Heart right ventricle (tissue), 16 donors: ENCODE measurements around the gene TMEM222. TPM values are rescaled to one million over a fixed set of nuclear protein-coding genes. Genes with fewer than 3 reads are reported as not detected.

Source experiments
- ATAC-seq, 8 donors: fragments of 200-7000 bp; cut with Tn5 transposase; one replicate each; pipeline ENCODE4 v1.9.1; 2020; ENCODE audit warnings: mild to moderate bottlenecking in 8 of 8, moderate library complexity in 8 of 8, moderate number of reproducible peaks in 1 of 8
- DNase-seq, 2 donors: peaks; one replicate each; pipeline ENCODE4 v3.0.0-alpha.2; 2020
- H3K27ac ChIP-seq, 10 donors: fragments of 200-600 bp; sonication (generic) in 2 of 10; one replicate each; pipeline versions ENCODE4 v1.5.0 to v1.8.0; 2020 to 2022; ENCODE audit warnings: mild to moderate bottlenecking in 3 of 10
- H3K27me3 ChIP-seq, 7 donors: fragments of 200-600 bp; one replicate each; pipeline ENCODE4 v1.8.0; 2021 to 2022; ENCODE audit warnings: mild to moderate bottlenecking in 2 of 7
- H3K36me3 ChIP-seq, 9 donors: fragments of 200-600 bp; sonication (generic) in 1 of 9; one replicate each; pipeline versions ENCODE4 v1.5.0 to v1.8.0; 2020 to 2022; ENCODE audit warnings: mild to moderate bottlenecking in 2 of 9
- H3K4me1 ChIP-seq, 9 donors: fragments of 200-600 bp; sonication (generic) in 1 of 9; one replicate each; pipeline versions ENCODE4 v1.5.0 to v1.8.0; 2020 to 2022; ENCODE audit warnings: mild to moderate bottlenecking in 4 of 9
- H3K4me3 ChIP-seq, 10 donors: fragments of 200-600 bp; sonication (generic) in 2 of 10; one replicate each; pipeline versions ENCODE4 v1.5.0 to v1.8.0; 2020 to 2022; ENCODE audit warnings: mild to moderate bottlenecking in 7 of 10, moderate library complexity in 2 of 10
- H3K9me3 ChIP-seq, 11 donors: fragments of 200-600 bp in 10 of 11; sonication (generic) in 2 of 11; one replicate each; pipeline versions ENCODE4 v1.5.0 to v1.8.0; 2013 to 2022; ENCODE audit warnings: mild to moderate bottlenecking in 2 of 11, control low read depth in 1 of 11, moderate library complexity in 1 of 11
- CTCF ChIP-seq, 9 donors: fragments of 200-600 bp; sonication (generic) in 2 of 9; IDR thresholded peaks; one replicate each; pipeline versions ENCODE4 v1.5.0 to v1.8.0; 2021 to 2022; ENCODE audit warnings: antibody characterized with exemption in 9 of 9, mild to moderate bottlenecking in 5 of 9, moderate library complexity in 1 of 9
- WGBS, 2 donors: extraction: QIAGEN DNeasy Blood & Tissue Kit; methylation state at CpG; one replicate each; pipeline ENCODE4 v1.1.7; 2013; ENCODE audit warnings: inconsistent platforms in 1 of 2; 5-methylcytosine and 5-hydroxymethylcytosine counted together
- intact Hi-C, 10 donors: fragments of 100-400 bp; cut with DNase I; formaldehyde crosslinking; loops; one replicate each; pipeline versions ENCODE4 v1.11.1 to v1.14.2; 2022
- polyA plus RNA-seq, 2 donors: library from polyadenylated mRNA; stranded (reverse); fragments of 200-250 nt; gene quantifications; one replicate each; pipeline ENCODE4 v1.2.3, GENCODE V29; 2013
- total RNA-seq, 10 donors: library from RNA; stranded (reverse); fragmentation: NEBNext Ultra II Directional in 3 of 10; extraction: Animal tissue kit (Norgen Biotek cat#: 25700) in 3 of 10; gene quantifications; one replicate each; pipeline versions ENCODE4 v1.2.1 to v1.2.4, GENCODE V29; 2021 to 2023
- donor health status: Arrhythmogenic right ventricular cardiomyopathy.
- donor health status: ischemic (EF 13 %, LVEDD 7.1; RV severe dilation, severe dysfunction).
- donor health status: healthy with polysubstance abuse.
- donor health status: DM: no; HTN: yes; CAD: no.
- donor health status: DM: no; HTN: no; CAD: no.
- donor health status: ischemic (EF 25% LVEDD 6.9; RV normal size, moderate dysfunction).
- donor health status: ischemic (EF 25% LVEDD 5.7; RV mildly dilated, moderate dysfunction).
- donor health status: healthy.
- donor health status: DM: yes; HTN: yes; CAD: no.
- donor health status: Ischemic cardiomyopathy.
- donor health status: ischemic (EF 35%, LVEDD 5.7; RV mildly dilated, moderate dysfunction).
- donor health status: nonischemic (EF 11% LVEDD 7.7; RV severe dilation, severe dysfunction).
- donor health status: DM: yes; HTN: yes; CAD: no.
- donor health status: PGD.
- donor health status: ischemic (EF 29% LVEDD 5.4; RV normal size, mild dysfunction).
- donor health status: nonischemic (EF 23%, LVEDD 6.1; RV moderate dilation, normal function).

TMEM222 gene
- total and polyA plus RNA-seq, 12 donors: 24.1 to 47.2 (median 26.9) TPM

- ATAC-seq: peak in 1 of 8 donors; percentile 19
- no peaks in the 10 kb centered on the region for H3K27me3 ChIP-seq
- no peak for TF ChIP-seq CTCF (IDR thresholded peaks at IDR 0.05)
- H3K36me3 ChIP-seq: peaks cover 0 to 92% (median 42%) of the 10 kb centered on the region in 9 donors
- DNase-seq: no peak
- intact Hi-C loops: loop anchor here in 5 of 10 donors (2.0 to 10.0 kb wide), 5 partner anchors 306 to 683 kb away; partner anchors contain the start of gene AHDC1 (in 1 of the 5)
- H3K4me1 ChIP-seq: peaks cover 11 to 47% (median 30%) of the 10 kb centered on the region in 9 donors
- H3K27ac ChIP-seq: peak overlapping the region; percentile 30 to 88 (median 82)
- no peak overlapping the region for H3K4me3 ChIP-seq
- 59% methylated on average over 8 of the region's 8 CpGs for WGBS, 2 donors
- no peaks in the 10 kb centered on the region for H3K9me3 ChIP-seq
Observed at GRCh38 chr1:27298632-27299384, 23.2 kb upstream of the TMEM222 start.

DNA sequence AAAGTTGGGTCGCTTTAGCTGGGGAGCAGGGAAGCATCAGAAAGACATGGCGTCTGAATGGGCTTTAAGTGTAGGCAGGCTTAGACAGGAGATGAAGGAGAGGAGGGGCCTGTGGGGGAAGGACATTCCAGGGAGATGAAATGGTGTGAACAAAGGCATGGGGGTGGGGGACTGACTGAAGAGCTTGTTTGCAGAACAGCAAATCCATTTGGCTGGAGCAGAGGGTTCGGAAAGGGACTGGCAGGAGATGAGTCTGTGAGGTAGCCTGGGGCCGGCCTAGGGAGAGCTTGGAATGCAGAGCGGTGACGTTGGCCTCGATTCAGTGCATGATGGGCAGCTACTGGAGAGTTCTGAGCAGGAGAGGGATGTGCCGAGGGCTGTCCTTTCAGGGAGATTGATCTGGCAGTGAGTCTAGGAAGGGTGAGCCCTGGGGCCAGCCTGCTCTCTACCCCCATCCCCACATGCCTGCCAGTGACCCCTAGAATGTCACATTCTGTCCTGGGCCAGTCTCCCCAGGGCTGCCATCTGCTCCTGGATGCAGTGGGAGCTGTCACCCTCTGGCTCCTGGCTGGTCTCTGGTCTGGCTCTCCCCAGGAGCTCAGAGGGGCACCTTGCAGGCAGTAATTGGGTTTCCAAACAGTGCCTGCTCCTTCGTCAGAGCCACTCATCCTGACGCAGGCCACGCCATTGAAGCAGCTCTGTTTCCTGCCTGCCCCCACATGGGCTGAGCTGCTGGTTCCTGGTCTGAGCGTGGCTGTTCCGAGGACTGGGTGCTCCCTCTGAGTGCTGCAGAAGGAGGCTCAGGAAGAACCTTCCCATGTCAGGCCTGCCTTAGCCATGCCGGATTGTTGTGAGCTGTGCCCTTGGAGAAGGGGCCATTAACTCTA lies 22.3 kb upstream of the TMEM222 start:
- Histone ChIP-seq H3K27me3 (no peaks in the 10 kb centered on the region), H3K4me3 (no peak overlapping the region), H3K27ac (peak overlapping the region; percentile 65 to 88 (median 82)), H3K9me3 (no peaks in the 10 kb centered on the region), H3K4me1 (peaks cover 11 to 47% (median 30%) of the 10 kb centered on the region in 9 donors), H3K36me3 (peaks cover 0 to 91% (median 34%) of the 10 kb centered on the region in 9 donors)
- ATAC-seq (peak; percentile 21 to 81 (median 66)), DNase-seq (peak; percentile 53 to 58)
- 38 to 49% methylated on average over 14 of the region's 14 CpGs for WGBS, 2 donors
- intact Hi-C loops: loop anchor here (2.0 to 10.0 kb wide), 17 partner anchors 55 to 683 kb away; partner anchors contain the start of genes AHDC1 (in 2 of the 10), GPR3 (in 2 of the 10) and CD164L2 (in 1 of the 10)
- no peak for TF ChIP-seq CTCF (IDR thresholded peaks at IDR 0.05)

DNA sequence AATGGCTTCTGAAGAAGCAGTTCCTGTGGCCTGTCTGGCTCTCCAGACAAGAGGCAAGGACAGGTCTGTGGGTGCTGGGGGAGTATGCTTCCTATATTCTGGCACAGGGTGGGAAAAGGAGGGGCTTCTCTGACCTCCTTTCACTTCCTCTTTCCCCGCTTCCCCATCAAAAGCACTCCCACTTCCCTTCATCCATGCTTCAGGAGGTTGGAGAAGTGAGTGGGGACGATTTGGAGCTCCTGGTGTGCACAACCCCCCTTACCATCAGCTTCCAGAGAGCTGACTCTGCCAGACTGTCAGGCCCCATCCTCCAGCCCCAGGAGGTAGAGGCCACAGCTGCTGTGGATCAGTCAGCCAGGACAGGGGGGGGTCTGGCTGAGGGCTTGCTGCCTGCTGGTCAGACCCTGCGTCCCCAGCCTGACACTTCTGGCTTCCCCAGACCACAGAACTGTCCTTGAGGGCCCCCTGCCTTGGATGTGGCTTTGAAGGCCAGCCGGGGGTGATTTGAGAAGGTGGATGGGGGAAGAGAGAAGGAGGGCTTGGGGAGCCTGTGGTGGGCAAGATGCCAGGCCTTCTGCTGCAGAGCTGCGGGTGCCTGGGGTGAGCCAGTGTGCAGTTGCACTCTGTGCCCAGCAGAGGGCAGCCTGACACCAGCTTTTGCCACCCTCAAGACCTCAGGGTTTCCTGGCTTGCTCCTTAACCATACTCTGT lies 21.5 kb upstream of the TMEM222 start:
- peak; percentile 95 to 99 (median 99) for TF ChIP-seq CTCF (IDR thresholded peaks at IDR 0.05)
- H3K27ac ChIP-seq: peak overlapping the region; percentile 65 to 88 (median 82)
- ATAC-seq (peak; percentile 79 to 93 (median 88)), DNase-seq (peak; percentile 78 to 84)
- peaks cover 11 to 47% (median 30%) of the 10 kb centered on the region in 9 donors for H3K4me1 ChIP-seq
- H3K9me3 ChIP-seq: no peaks in the 10 kb centered on the region
- no peaks in the 10 kb centered on the region for H3K27me3 ChIP-seq
- H3K4me3 ChIP-seq: no peak overlapping the region
- peaks cover 0 to 91% (median 36%) of the 10 kb centered on the region in 9 donors for H3K36me3 ChIP-seq
- WGBS, 2 donors: 33 to 40% methylated on average over 5 of the region's 5 CpGs
- intact Hi-C loops: loop anchor here (1.0 to 10.0 kb wide), 14 partner anchors 54 to 367 kb away; partner anchors contain the start of genes GPR3 (in 2 of the 10), AHDC1 (in 1 of the 10) and CD164L2 (in 1 of the 10)
